Measurements from ENCODE around the gene MTOR.

The MTOR gene

GRCh38 chr1:11193376-11193775, 69.0 kb downstream of the MTOR start:
- Histone ChIP-seq H3K9me3 (ENCODE audit: insufficient read depth, low read depth, low read length) (no peaks in the 10 kb centered on the region), H3K36me3 (ENCODE audit: insufficient read depth, low read length) (peaks cover 84% of the 10 kb centered on the region; the same call in 1 of the 2 replicates), H3K4me1 (ENCODE audit: insufficient read depth, low read length, poor library complexity, severe bottlenecking) (no peaks in the 10 kb centered on the region), H2AFZ (ENCODE audit: low read length) (no peak overlapping the region), H3K9ac (ENCODE audit: low read depth, low read length, poor library complexity, severe bottlenecking) (no peak overlapping the region), H3K79me2 (ENCODE audit: insufficient read depth, low read length) (no peaks in the 10 kb centered on the region), H3K9me2 (replicated peaks; ENCODE audit: low read depth, low read length) (no peaks in the 10 kb centered on the region), H3K27me3 (ENCODE audit: insufficient read depth, low read length, poor library complexity, severe bottlenecking) (no peaks in the 10 kb centered on the region), H4K20me1 (ENCODE audit: insufficient read depth, low read length, poor library complexity, severe bottlenecking) (no peaks in the 10 kb centered on the region), H3K4me2 (ENCODE audit: low read depth, low read length, poor library complexity, severe bottlenecking) (no peak overlapping the region), H3F3A (ENCODE audit: low read depth) (no peaks in the 10 kb centered on the region), H3K4me3 (ENCODE audit: low read length, poor library complexity, severe bottlenecking) (no peak overlapping the region)
- TF ChIP-seq EZH2phosphoT487 (IDR thresholded peaks at IDR 0.05; ENCODE audit: borderline replicate concordance) (no peak), CTCF (conservative IDR thresholded peaks at IDR 0.05; ENCODE audit: low read length) (no peak)

GRCh38 chr1:11188858-11189451, 73.4 kb downstream of the MTOR start, which contains the start of gene ANGPTL7:
ANGPTL7 (plus strand) TSS chr1:11189355; CDS start chr1:11189580, 225 bp downstream.
- Histone ChIP-seq H3K9me2 (replicated peaks; ENCODE audit: low read depth, low read length) (no peaks in the 10 kb centered on the region), H3F3A (ENCODE audit: low read depth) (no peaks in the 10 kb centered on the region), H3K4me1 (ENCODE audit: insufficient read depth, low read length, poor library complexity, severe bottlenecking) (no peaks in the 10 kb centered on the region), H3K9me3 (ENCODE audit: insufficient read depth, low read depth, low read length) (no peaks in the 10 kb centered on the region), H3K27me3 (ENCODE audit: insufficient read depth, low read length, poor library complexity, severe bottlenecking) (no peaks in the 10 kb centered on the region), H4K20me1 (ENCODE audit: insufficient read depth, low read length, poor library complexity, severe bottlenecking) (no peaks in the 10 kb centered on the region), H3K79me2 (ENCODE audit: insufficient read depth, low read length) (no peaks in the 10 kb centered on the region), H3K4me2 (ENCODE audit: low read depth, low read length, poor library complexity, severe bottlenecking) (no peak within 1 kb of the TSS), H3K36me3 (ENCODE audit: insufficient read depth, low read length) (peaks cover 54% of the 10 kb centered on the region; the same call in 1 of the 2 replicates), H2AFZ (ENCODE audit: low read length) (no peak within 1 kb of the TSS), H3K4me3 (ENCODE audit: low read length, poor library complexity, severe bottlenecking) (no peak within 1 kb of the TSS), H3K9ac (ENCODE audit: low read depth, low read length, poor library complexity, severe bottlenecking) (no peak within 1 kb of the TSS)
- TF ChIP-seq CTCF (conservative IDR thresholded peaks at IDR 0.05; ENCODE audit: low read length): no peak
- no peak for TF ChIP-seq EZH2phosphoT487 (IDR thresholded peaks at IDR 0.05; ENCODE audit: borderline replicate concordance)

GRCh38 chr1:11188381-11188780, 74.0 kb downstream of the MTOR start:
- Histone ChIP-seq H3F3A (ENCODE audit: low read depth) (no peaks in the 10 kb centered on the region), H3K36me3 (ENCODE audit: insufficient read depth, low read length) (peaks cover 49% of the 10 kb centered on the region; the same call in 1 of the 2 replicates), H2AFZ (ENCODE audit: low read length) (no peak overlapping the region), H3K79me2 (ENCODE audit: insufficient read depth, low read length) (no peaks in the 10 kb centered on the region), H3K4me1 (ENCODE audit: insufficient read depth, low read length, poor library complexity, severe bottlenecking) (no peaks in the 10 kb centered on the region), H3K9me2 (replicated peaks; ENCODE audit: low read depth, low read length) (no peaks in the 10 kb centered on the region), H3K9me3 (ENCODE audit: insufficient read depth, low read depth, low read length) (no peaks in the 10 kb centered on the region), H3K4me3 (ENCODE audit: low read length, poor library complexity, severe bottlenecking) (no peak overlapping the region), H3K4me2 (ENCODE audit: low read depth, low read length, poor library complexity, severe bottlenecking) (no peak overlapping the region), H4K20me1 (ENCODE audit: insufficient read depth, low read length, poor library complexity, severe bottlenecking) (no peaks in the 10 kb centered on the region), H3K9ac (ENCODE audit: low read depth, low read length, poor library complexity, severe bottlenecking) (no peak overlapping the region), H3K27me3 (ENCODE audit: insufficient read depth, low read length, poor library complexity, severe bottlenecking) (no peaks in the 10 kb centered on the region)
- TF ChIP-seq EZH2phosphoT487 (IDR thresholded peaks at IDR 0.05; ENCODE audit: borderline replicate concordance): no peak
- TF ChIP-seq CTCF (conservative IDR thresholded peaks at IDR 0.05; ENCODE audit: low read length): no peak
